ENCODE data around the gene SYTL3. TPM values are rescaled to one million over a fixed set of nuclear protein-coding genes. Genes with fewer than 3 reads are reported as not detected.

The SYTL3 gene
- total and polyA plus RNA-seq, 9 of the 15 experiments (the other 6 are each of a cell fraction or from before 2014, with no cell fraction given): 0.04 to 0.46 (median 0.17) TPM; not detected in 1

DNA sequence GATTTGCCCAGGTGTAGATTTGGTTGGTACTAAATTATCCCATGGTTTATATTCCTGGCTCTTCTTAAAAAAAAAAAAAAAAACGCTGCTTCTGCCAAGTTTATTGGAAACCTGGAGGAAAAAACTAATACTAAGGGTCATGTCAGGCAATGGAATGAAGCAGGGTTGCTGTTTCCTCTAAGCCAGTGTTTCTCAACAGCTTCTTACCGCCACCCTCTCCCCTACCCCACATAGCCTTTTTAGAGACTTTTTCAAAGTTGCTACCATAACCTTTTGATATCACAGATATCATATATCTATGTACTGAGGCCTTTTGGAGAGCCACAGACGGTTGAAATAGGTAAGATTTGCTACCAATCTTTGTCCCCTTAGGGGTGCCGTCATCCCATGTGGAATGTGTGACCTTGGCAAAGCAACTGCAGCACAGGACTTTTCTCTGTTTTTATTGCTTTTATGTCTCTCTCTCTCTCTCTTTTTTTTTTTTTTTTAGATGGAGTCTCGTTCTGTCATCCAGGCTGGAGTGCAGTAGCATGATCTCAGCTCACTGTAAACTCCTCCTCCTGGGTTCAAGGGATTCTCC is 35.0 kb downstream of the SYTL3 start:
- H4K20me1 ChIP-seq (replicated peaks; ENCODE audit: control insufficient read depth, insufficient read depth, low read length): no peaks in the 10 kb centered on the region
- ATAC-seq (no peak), FAIRE-seq (no peak), DNase-seq (ENCODE audit: extremely low read depth in 1 of 4, low spot score in 3 of 4) (no peak)
- no peak overlapping the region for H3K27ac ChIP-seq (ENCODE audit: extremely low read depth, low read depth, low read length)
- intact Hi-C loops (cut with micrococcal nuclease) (no loop called here), in situ Hi-C loops (cut with MboI) (loop anchor here (5.0 to 25.0 kb wide), 2 partner anchors 427 to 473 kb away; no protein-coding TSS in a partner anchor)
- H3K27me3 ChIP-seq (ENCODE audit: control insufficient read depth in 2 of 2, insufficient read depth in 2 of 2, low read length in 2 of 2): peaks cover 46 to 66% of the 10 kb centered on the region in 2 experiments
- H3K4me1 ChIP-seq (replicated peaks in 1 of 2; ENCODE audit: control insufficient read depth in 2 of 2, insufficient read depth in 2 of 2, low read length in 2 of 2): no peaks in the 10 kb centered on the region
- WGBS (ENCODE audit: insufficient coverage, low coverage, missing lambda C conversion rate): 3% methylated on average over 5 of the region's 5 CpGs
- H3K9me1 ChIP-seq (ENCODE audit: control insufficient read depth, insufficient read depth, low read length): no peaks in the 10 kb centered on the region
- H2AFZ ChIP-seq (ENCODE audit: low read depth, low read length): no peak overlapping the region
- ChIA-PET CTCF (ENCODE audit: low intra/inter-chr PET ratio) (interaction anchor here (0.7 kb wide), 2 partner anchors 290 to 449 kb away, joined by 4 to 6 read pairs; no protein-coding TSS in a partner anchor), POLR2A (interaction anchor here (0.6 to 1.2 kb wide), 2 partner anchors 22 to 273 kb away, joined by 3 read pairs; no protein-coding TSS in a partner anchor)
- H3K36me3 ChIP-seq (ENCODE audit: control insufficient read depth, insufficient read depth, low read length): no peaks in the 10 kb centered on the region
- BruUV-seq (replicated peaks): no TSS peak
- no peak for TF ChIP-seq DIDO1 (tag; IDR thresholded peaks at IDR 0.05; ENCODE audit: low read depth)
- H3K9ac ChIP-seq (ENCODE audit: insufficient read depth in 1 of 2, low read depth in 2 of 2, low read length in 2 of 2): no peak overlapping the region
- H3K79me2 ChIP-seq (ENCODE audit: control insufficient read depth, insufficient read depth, low read length): no peaks in the 10 kb centered on the region
- no peak overlapping the region for H3K4me3 ChIP-seq
- H3K4me2 ChIP-seq (ENCODE audit: insufficient read depth, low read length): no peak overlapping the region
- no peaks in the 10 kb centered on the region for H3K9me3 ChIP-seq (replicated peaks; ENCODE audit: control insufficient read depth, insufficient read depth, low read depth, low read length)

DNA sequence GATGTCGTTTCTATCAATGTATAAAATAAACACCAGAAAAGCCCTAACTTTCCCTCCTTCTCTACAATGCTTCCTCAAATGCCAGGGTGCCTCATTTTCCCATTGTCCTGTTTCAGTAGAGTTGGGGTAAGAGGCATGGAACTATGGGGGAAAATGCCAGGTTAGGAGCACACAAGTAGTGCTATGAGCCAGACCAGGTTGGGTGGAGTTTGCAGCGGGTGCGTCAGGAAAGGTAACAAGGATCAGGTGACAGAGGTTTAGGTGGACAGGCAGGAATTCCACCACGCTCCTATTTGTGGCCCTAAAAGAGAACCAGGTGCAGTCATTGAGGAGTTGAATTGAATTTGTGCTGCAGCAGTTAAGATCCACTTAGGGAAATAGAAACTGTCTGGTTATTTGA is 36.5 kb downstream of the SYTL3 start:
- Histone ChIP-seq H3K4me3 (no peak overlapping the region), H3K27me3 (ENCODE audit: control insufficient read depth in 2 of 2, insufficient read depth in 2 of 2, low read length in 2 of 2) (peaks cover 48 to 62% of the 10 kb centered on the region in 2 experiments), H3K79me2 (ENCODE audit: control insufficient read depth, insufficient read depth, low read length) (no peaks in the 10 kb centered on the region), H3K4me2 (ENCODE audit: insufficient read depth, low read length) (no peak overlapping the region), H3K36me3 (ENCODE audit: control insufficient read depth, insufficient read depth, low read length) (no peaks in the 10 kb centered on the region), H3K27ac (ENCODE audit: extremely low read depth, low read depth, low read length) (no peak overlapping the region), H2AFZ (ENCODE audit: low read depth, low read length) (no peak overlapping the region), H4K20me1 (replicated peaks; ENCODE audit: control insufficient read depth, insufficient read depth, low read length) (no peaks in the 10 kb centered on the region), H3K9me1 (ENCODE audit: control insufficient read depth, insufficient read depth, low read length) (no peaks in the 10 kb centered on the region), H3K9ac (ENCODE audit: insufficient read depth in 1 of 2, low read depth in 2 of 2, low read length in 2 of 2) (no peak overlapping the region), H3K4me1 (replicated peaks in 1 of 2; ENCODE audit: control insufficient read depth in 2 of 2, insufficient read depth in 2 of 2, low read length in 2 of 2) (no peaks in the 10 kb centered on the region), H3K9me3 (replicated peaks; ENCODE audit: control insufficient read depth, insufficient read depth, low read depth, low read length) (no peaks in the 10 kb centered on the region)
- CTCF ChIA-PET (ENCODE audit: low intra/inter-chr PET ratio): no interaction called here
- TF ChIP-seq FOXJ2 (tag; IDR thresholded peaks at IDR 0.05) (no peak), MXI1 (IDR thresholded peaks at IDR 0.05; ENCODE audit: low read depth, low read length) (no peak), MAZ (CRISPR knock-in tag; conservative IDR thresholded peaks at IDR 0.05 in 1 of 2, IDR thresholded peaks at IDR 0.05 in 1 of 2) (no peak), THAP7 (CRISPR knock-in tag; IDR thresholded peaks at IDR 0.05) (no peak), HMGN3 (IDR thresholded peaks at IDR 0.05; ENCODE audit: borderline replicate concordance, extremely low read depth, insufficient read length, low read depth, low read length) (no peak), PTTG1 (tag; IDR thresholded peaks at IDR 0.05; ENCODE audit: low read depth) (no peak)
- TF ChIP-seq, protein P1, sequence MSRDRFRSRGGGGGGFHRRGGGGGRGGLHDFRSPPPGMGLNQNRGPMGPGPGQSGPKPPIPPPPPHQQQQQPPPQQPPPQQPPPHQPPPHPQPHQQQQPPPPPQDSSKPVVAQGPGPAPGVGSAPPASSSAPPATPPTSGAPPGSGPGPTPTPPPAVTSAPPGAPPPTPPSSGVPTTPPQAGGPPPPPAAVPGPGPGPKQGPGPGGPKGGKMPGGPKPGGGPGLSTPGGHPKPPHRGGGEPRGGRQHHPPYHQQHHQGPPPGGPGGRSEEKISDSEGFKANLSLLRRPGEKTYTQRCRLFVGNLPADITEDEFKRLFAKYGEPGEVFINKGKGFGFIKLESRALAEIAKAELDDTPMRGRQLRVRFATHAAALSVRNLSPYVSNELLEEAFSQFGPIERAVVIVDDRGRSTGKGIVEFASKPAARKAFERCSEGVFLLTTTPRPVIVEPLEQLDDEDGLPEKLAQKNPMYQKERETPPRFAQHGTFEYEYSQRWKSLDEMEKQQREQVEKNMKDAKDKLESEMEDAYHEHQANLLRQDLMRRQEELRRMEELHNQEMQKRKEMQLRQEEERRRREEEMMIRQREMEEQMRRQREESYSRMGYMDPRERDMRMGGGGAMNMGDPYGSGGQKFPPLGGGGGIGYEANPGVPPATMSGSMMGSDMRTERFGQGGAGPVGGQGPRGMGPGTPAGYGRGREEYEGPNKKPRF (IDR thresholded peaks at IDR 0.05; ENCODE audit: low read depth, low read length): no peak
- TF ChIP-seq, protein P2, sequence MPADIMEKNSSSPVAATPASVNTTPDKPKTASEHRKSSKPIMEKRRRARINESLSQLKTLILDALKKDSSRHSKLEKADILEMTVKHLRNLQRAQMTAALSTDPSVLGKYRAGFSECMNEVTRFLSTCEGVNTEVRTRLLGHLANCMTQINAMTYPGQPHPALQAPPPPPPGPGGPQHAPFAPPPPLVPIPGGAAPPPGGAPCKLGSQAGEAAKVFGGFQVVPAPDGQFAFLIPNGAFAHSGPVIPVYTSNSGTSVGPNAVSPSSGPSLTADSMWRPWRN (IDR thresholded peaks at IDR 0.05; ENCODE audit: low read depth): no peak
- POLR2A ChIA-PET: interaction anchor here (1.0 kb wide), 1 partner anchor 69 kb away, joined by 3 read pairs; no protein-coding TSS in a partner anchor
- ATAC-seq (no peak), DNase-seq (ENCODE audit: extremely low read depth in 1 of 4, low spot score in 3 of 4) (no peak), FAIRE-seq (no peak)
- in situ Hi-C loops (cut with MboI): loop anchor here (5.0 to 25.0 kb wide), 2 partner anchors 426 to 474 kb away; no protein-coding TSS in a partner anchor
- intact Hi-C loops (cut with micrococcal nuclease): no loop called here
- BruUV-seq (replicated peaks): no TSS peak
- 0% methylated on average over 4 of the region's 4 CpGs for WGBS (ENCODE audit: insufficient coverage, low coverage, missing lambda C conversion rate)

Measured in K562 (cell line).